Hypothalamus (tissue), 51 donors: ENCODE measurements around the gene DTNBP1.

Experiments
- DNase-seq, 51 donors: peaks; one replicate each; lab custom pipeline; 2025; lab: John Stamatoyannopoulos, UW

The DTNBP1 gene

DNA sequence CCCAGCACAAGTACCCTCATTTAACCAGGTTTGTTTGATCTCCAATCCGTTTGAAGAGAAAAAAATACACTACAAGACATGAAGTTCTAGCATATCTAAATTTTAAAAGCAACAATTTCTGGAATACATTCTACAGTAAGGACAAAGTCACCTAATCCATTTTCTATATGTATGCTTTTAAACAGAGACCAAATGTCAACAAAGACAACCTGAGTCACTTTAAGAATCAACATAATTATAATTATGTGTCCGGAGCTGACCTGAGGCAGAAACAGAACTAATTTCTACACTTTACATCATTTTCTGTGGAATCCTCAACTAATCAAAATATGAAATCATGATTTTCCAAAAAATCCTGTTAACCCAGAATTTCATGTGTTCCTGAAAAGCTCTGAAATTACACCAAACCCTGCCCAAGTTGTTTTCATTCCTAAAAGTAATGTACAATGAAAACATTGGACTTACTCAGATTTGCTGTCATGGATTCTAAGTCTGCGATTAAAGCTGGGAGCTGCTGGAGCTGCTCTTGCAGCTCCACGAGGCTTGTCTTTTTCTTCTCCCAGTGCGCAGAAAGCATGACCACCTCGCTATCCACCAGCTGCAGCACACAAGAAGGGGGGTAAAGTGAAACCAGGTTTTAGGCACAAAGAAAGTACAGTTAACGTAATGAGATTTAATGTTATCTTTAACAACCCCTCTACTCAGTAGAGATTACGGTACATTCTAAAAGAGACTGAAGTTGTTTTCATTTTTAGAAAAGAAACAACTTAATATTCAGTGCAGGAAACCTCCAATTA, 35.8 kb downstream of the DTNBP1 start:
- no peak for DNase-seq

DNA sequence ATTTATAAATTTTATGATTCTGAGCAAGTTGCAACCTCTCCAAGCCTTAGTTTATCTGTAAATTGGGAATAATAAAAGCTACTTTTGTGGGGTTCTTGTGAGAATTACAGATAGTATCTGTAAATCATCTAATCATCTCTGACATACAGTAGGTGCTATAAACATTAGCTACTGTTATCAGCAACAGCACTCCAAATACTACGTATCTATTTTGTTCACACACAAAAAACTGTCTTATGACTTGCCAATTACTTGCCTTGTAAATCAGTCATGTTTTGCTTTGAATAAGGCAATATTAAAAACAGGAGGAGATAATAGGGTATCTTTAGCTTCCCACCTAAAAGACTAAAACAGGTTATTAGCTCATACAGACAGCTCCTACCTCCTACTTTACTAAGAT, 36.7 kb downstream of the DTNBP1 start:
- no peak for DNase-seq

DNA sequence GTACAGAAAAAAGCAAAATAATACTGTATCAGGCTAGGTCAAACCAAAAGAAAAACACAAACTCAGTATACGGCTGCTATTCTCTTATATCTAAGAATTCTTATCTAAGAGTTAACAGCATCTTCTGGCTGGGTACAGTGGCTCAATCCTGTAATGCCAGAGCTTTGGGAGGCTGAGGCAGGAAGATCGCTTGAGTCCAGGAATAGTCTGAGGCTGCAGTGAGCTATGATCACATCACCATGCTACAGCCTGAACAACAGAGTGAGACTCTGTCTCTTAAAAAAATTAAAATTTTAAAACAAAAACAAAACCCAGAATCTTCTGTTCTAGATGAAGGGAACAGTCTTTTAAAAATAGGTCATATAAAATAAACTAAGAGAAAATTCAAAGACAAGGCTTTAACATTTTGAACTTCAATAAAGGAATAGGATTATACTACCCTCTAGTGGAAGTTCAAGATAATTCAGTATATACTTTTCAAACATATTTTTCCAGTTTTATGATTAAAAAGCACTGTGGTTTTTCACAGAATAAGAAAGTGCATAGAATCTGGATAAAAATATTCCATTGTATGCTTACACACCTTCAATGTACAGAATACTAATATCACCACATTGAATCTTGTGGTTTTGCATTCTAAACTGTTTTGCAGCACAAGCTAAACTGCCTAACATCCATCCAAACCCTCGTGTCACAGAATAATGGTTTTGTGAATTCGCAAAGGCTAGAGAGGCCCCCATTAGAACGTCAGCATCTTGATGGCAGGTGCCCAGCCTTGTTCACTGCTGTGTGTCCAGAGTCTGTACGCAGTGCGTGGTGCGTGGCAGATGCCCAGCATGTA, 39.3 kb downstream of the DTNBP1 start:
- peak in 1 of 51 donors; percentile 4 for DNase-seq

DNA sequence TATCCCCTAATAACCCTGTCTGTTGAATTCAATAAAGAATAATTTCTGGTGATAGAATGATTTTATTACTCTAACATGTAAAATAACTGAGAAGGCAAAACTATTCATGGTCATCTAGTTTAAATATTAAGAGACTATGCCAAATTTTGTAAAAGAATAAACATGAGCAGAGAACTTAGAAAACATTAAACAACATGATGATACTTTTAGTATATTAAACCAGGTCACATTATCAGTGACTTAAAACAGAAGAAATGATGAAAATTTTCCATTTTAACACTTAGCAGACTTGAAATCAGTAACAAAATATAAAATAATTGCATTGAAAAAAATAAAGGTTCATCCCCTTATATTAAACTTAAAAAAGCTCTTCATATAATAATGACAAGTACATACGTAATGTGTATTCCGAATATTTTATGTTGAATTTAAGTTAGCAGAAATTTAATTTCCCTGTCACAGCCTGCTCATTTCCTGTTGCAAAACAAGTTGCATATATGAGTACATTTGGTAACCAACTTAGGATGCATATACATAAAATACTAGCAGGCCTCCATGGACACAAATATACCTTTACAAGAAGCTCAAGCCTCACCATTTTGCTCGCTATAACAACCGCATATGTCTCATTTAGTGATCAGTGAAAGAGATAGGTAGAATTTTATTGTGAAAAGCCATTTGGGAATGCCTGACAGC, 40.6 kb downstream of the DTNBP1 start:
- DNase-seq: no peak

DNA sequence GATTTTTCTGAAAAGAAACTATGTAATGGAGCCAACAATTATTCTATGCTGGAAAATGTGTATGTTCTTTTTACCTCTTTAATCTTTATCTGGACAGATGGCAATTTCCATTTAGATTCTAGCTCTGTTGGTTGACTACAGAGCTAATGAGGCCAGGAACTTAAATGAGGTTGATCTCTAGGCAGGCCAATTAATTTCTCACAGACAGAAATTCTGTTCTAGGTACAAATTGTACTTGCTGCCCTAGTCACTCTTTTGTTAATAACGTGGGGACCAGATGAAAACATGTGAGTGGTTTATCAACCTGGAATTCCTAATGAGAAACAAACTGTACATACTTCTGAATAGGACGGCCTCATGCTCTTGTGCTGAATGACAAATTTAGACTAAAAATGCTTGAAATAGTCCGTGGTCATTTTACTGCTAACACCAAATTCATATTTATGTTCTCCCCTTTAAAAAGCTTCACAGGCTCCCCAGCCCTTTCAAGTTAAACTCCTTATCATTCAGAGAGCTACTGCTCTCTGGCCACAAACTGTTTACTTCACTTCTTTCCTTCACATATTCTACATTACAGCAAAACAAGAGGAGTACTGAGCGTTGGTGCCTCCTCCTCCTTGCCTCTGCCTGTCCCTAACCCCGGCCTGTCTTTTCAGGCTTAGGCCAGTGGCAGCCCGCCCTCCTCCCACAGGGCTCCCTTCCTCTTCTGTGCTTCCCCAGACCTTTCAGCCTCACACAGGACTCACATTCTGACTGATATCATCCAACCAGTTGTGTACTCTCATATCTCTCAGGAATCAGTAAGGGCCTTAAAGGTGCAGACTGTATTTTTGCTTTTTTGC, 41.4 kb downstream of the DTNBP1 start:
- DNase-seq: peak in 7 of 51 donors; percentile 7 to 27 (median 11)

DNA sequence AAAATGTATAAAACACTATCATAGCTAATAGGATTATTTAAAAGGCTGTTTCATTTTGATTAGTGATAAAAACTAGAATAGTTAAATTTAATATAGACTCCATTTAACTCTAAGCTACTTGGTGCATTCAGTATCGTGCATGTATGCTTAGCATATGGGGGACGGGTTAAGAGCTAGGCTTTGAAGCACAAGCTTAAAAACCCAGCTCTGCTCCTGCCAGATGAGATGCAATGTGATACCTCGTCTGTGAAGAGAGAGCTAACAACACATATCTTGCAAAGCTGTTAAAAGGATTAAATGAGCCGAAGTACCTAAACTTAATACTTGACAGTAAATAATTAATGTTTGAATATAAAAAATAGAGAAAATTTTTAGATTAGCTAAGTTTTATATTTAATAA, 42.2 kb downstream of the DTNBP1 start:
- DNase-seq: no peak

DNA sequence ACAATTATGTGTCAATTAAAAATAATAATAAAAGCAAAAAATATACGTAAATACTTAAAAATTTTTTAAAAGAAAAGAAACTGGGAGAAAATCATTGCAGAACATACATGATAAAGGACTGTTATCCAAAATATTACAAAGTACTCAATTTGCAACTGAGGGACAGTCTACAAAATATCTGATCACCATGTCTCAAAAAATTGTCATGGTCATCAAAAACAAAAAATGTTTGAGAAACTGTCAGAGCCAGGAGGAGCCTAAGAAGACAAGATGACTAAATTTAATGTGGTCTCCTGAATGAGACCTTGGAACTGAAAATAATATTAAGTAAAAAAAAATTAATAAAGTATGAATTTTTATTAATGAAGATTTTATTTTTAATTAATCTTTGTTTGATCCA, 43.5 kb downstream of the DTNBP1 start:
- DNase-seq: no peak

DNA sequence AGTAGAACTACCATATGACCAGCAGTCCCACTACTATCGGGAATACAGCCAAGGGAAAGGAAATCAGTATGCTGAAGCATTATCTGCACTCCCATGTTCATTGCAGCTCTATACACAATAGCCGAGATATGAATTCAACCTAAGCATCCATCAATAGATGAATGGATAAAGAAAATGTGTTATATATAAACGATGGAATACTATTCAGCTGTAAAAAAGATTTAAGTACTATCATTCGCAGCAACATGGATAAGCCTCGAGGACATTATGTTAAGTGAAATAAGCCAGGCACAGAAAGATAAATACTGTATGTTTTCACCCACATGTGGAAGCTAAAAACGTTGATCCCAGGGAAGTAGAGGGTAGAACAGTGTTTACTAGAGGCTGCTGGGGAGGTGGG, 44.1 kb downstream of the DTNBP1 start:
- DNase-seq: no peak

DNA sequence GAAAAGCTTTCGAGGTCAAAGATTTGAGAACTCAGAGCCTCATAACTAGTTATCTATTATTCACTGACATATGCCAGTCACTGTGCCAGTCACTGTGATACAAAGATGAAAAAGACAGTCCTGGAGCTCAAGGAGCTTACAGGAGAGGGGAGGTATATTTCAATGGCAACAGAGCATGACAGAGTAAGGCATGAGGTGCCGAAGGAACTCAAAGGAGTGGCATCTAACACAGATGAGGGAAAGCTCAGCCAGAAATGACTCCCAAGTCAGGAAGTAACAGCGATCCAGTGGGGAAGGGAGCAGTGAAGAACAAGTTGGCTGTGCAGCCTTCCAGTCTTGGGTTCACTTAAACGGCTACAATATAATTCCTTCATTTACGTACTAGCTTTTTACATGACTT, 46.6 kb downstream of the DTNBP1 start:
- DNase-seq: no peak

DNA sequence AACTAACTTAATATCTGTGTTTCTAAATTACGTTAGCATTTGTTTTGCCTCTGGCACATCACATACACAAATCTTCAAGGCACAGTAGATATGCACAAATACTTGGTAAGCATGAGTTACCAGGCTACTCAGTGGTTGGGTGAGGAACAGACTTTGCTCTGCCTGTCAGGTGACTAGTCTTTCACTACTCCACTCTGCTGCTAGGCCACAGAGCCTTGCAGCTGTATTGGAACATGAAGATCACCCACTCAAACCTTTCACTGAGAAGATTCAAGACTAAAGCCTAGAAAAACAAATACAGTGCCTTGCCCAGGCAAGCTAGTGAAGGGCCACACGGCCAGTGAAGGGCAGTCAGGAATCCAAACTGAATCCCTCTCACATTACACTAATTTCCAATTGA, 47.0 kb downstream of the DTNBP1 start:
- DNase-seq: no peak

DNA sequence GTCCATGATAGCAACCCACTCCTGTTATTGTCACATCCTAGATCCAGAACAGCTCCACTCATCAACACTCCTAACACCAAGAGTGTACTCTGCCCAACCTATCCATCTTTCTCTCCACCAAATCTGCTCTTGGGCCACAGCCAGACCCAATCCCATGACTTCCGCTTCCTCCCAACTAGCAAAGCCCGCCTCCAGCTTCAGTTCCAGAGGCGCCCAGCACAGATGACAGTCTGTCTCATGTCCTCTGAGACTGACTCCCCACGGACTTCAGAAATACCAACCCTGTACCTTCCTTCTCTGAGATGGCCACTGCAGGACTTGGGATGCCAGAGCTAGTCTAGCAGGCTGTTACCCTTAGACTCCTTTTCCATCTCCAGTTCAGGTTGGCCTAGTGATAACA, 48.6 kb downstream of the DTNBP1 start:
- DNase-seq: no peak

DNA sequence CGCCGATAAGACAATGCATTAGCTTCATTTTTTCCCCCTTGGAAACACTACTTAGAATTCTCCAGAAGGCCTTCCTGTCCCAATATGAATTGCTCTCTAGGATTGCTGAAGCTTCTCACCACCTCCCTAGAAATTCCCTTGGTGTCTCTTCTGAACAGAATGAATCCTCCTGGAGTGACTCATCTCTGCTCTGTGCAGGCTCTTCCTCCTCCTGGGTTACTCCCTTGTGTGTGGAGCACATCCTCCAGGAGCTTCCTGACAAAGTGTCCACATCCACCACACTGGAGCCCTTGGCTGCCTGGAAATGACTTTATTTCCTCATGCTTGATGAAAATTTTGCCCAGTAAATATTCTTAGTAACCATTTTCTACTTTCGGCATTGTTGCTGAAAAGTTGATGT, 54.4 kb downstream of the DTNBP1 start:
- no peak for DNase-seq

DNA sequence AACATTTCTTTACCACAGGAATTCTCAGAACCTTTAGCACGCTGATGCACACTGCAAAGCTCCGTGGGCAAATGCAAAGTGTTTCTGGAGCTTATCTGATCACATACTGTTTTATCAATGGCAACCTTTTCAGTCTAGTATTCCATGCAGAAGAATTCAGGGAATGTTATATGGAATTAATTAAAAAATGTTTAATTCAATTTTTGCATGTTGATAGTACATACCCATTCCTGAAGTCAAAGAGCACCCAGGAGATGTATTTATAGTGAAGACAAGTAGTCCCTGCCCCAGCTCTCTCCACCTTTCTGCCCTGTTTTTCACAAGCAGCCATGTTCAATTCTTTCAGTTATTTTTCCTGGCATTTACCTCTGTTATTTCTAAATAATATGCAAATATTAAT, 55.2 kb downstream of the DTNBP1 start:
- DNase-seq: no peak

DNA sequence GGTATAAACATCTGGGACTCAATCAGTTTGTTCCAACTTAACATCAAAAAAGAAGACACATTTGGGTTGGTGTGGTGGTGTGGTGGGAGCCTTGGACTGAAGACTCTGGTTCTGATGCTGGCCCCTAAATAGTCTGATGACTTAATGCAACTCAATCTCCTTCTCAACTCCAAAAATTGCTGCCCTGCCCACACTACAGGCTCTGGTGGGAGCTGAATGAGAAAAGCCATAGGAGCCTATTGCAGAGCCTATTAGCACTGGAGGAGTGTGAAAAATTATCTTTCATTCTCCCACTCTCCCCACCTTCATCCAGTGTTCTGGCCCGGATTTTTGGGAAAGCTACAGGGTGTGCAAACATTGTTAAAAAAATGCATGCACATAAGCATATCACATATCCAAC, 56.5 kb downstream of the DTNBP1 start:
- DNase-seq: no peak

DNA sequence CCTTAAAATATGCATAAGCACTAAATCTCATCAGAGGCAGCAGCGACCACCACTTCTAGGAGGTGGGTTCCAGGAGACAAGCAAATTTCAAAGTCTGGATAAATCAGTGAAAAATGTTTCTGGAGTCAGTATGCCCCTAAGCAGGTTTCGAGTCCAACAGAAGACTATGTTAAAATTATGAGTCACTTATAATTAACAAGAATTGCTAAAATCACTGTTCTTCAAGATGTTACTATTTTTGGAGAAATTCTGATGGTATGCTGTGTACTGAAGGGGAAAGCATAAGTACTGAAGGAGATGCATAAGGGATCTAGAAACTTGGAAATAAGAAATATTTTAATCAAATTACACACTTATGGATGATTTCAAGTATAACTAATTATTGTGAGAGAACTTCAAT, 58.0 kb downstream of the DTNBP1 start:
- DNase-seq: no peak

DNA sequence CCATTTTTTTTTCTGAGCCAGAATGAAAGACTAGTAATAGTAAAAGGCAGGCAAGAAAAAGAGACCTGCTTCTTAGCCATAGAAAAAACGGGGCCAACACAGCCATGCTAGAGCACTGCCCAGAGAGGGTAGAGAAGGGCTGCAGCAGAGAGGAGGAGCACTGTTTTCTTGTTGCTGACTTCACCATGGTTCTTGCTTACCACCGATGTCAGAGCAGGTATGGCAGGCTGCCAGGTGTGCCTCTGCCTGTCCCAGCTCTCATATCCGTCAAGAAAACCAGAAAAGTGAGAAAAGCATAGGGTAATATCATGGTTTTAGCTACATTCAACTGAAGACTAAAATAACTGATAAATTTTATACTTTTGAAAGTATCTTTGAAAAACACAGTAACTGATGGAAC, 60.7 kb downstream of the DTNBP1 start:
- no peak for DNase-seq

DNA sequence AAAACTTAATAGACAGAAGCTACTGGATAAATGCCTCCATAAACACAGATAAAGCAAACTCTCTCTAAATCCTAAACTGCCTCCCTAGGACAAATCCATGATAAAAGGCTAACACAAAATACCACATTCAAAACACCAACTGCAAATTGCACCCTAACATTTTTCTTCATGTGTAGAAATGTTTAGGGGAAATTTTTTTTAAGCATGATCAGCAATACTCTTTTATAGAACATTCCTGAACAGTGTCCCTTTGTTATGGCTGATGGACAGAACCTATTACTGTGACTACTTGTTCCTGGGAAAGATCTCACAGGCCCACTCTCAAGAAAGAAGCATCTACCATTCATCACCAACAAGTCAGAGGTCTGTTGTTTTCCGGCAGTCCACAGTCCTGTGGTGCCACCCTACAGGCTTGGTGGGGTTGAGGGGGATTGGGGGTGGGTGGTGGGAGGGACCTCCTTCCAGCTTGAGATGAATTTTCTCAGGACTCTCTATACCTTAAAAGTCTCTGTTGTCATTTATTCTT, 64.5 kb downstream of the DTNBP1 start:
- DNase-seq: no peak

DNA sequence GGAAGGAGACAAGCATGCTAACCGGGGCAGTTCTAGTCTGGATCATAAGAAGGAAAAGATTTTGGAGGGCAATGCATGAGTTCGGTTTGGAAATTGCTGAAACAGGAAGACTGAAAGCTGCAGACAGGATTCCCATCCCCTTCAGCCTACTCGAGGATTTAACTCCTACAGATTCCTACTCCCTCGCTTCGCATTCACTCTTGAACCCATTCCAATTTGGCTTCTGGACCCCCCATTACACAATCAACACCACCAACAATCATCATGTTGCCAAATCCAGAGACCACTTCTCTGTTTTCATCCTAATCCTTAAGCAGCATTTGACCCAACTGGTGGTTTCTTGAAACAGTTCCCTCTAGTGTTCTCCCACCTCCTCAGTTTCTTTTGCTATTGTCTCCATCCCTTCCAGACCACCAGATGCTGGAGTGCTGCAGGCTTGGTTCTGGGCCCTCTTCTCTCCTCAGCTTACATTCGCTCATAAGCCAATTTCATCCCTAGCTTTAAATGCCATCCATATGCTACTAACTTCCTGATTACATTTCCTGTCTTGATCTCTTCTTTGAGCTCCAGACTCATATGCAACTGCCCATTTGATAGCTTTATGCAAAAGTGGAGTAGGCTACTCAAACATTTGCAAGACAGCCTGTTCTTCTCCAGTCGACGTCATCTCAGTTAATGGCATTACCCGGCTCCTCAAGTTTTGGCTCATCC, 66.5 kb downstream of the DTNBP1 start:
- no peak for DNase-seq

DNA sequence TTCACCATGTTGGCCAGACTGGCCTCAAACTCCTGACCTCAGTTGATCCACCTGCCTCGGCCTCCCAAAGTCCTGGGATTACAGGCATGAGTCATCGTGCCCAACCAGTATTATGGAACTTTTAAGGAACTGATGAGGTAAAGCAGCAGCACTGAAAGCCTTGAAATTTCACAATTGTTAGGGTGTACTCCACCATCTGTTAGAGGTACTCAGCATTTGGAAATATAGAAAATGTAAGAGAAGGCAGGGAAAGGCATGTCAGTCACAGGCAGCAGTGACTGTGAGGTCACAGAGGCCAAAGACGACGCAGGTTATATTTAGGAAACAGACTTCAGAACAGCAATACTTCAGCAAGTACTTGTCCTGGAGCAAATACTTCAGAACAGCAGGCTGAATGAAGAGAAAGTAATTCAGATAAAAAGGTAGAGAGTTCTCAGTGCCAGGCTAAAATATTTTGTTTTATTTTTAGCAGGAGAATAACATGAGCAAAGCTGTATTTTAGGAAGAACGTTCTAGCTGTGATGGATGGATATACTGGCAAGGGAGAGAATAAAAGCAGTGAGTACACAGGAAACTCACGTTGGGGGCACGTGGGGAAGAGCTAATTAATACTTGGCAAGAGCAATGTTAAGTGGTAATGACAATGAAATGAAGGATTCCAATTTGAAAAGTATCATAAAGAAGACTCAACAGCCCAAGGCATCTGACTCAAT, 67.2 kb downstream of the DTNBP1 start:
- DNase-seq: peak in 1 of 51 donors; percentile 37
